WTC11 (cell line): ENCODE data around the gene MRPL27. TPM values are rescaled to one million over a fixed set of nuclear protein-coding genes. Genes with fewer than 3 reads are reported as not detected.

Experiments
- ATAC-seq: fragments of 200-7000 bp; cut with Tn5 transposase; 2 replicates; pipeline ENCODE4 v1.10.0; 2021; ENCODE audit warnings: mild to moderate bottlenecking, moderate library complexity
- CTCF ChIA-PET: fragments of 300-600 bp; sonication (Branson Sonifier 250); formaldehyde crosslinking; loops from one replicate; lab custom pipeline; 2021; ENCODE audit warnings: antibody characterized with exemption; lab: Charles Lee
- POLR2A ChIA-PET: fragments of 350-600 bp; sonication (Branson Sonifier 250); formaldehyde crosslinking; loops from one replicate; lab custom pipeline; 2021; ENCODE audit warnings: antibody characterized with exemption; lab: Charles Lee
- DNase-seq: peaks from one replicate; pipeline ENCODE4 v3.0.0; 2021; ENCODE audit warnings: low spot score
- H3K27ac Mint-ChIP-seq: 2 replicates; pipeline ENCODE4 v1.8.0; 2021; ENCODE audit warnings: mixed read lengths
- H3K27me3 Mint-ChIP-seq: 2 replicates; pipeline ENCODE4 v1.8.0; 2021; ENCODE audit warnings: low read depth, mild to moderate bottlenecking, moderate library complexity, mixed read lengths
- H3K36me3 Mint-ChIP-seq: 2 replicates; pipeline ENCODE4 v1.8.0; 2021; ENCODE audit warnings: mixed read lengths
- H3K4me1 Mint-ChIP-seq: 2 replicates; pipeline ENCODE4 v1.8.0; 2022; ENCODE audit warnings: mixed read lengths
- H3K4me3 Mint-ChIP-seq: 2 replicates; pipeline ENCODE4 v1.8.0; 2021; ENCODE audit warnings: mild to moderate bottlenecking, moderate library complexity, mixed read lengths
- H3K9me3 Mint-ChIP-seq: 2 replicates; pipeline ENCODE4 v1.8.0; 2021; ENCODE audit warnings: mixed read lengths
- ARID4B ChIP-seq: sonication (generic); formaldehyde crosslinking; IDR thresholded peaks from 2 replicates; pipeline ENCODE4 v1.8.0; 2023; ENCODE audit warnings: missing genetic modification reagents, mild to moderate bottlenecking, borderline replicate concordance
- ATF1 ChIP-seq: sonication (generic); formaldehyde crosslinking; IDR thresholded peaks from 2 replicates; pipeline ENCODE4 v1.8.1; 2023; ENCODE audit warnings: mild to moderate bottlenecking, moderate library complexity, missing genetic modification reagents
- ATF3 ChIP-seq: sonication (generic); formaldehyde crosslinking; conservative IDR thresholded peaks from 2 replicates; pipeline ENCODE4 v1.8.1; 2022; ENCODE audit warnings: mild to moderate bottlenecking, missing genetic modification reagents
- E2F1 ChIP-seq: sonication (generic); formaldehyde crosslinking; IDR thresholded peaks from 2 replicates; pipeline ENCODE4 v1.8.0; 2022; ENCODE audit warnings: mild to moderate bottlenecking, missing genetic modification reagents
- EMX1 ChIP-seq: fragments of 250-450 bp; sonication (Bioruptor Pico); IDR thresholded peaks from 2 replicates; pipeline ENCODE4 v1.8.0; 2021; ENCODE audit warnings: mild to moderate bottlenecking
- ESRRA ChIP-seq: sonication (generic); formaldehyde crosslinking; IDR thresholded peaks from 2 replicates; pipeline ENCODE4 v1.8.1; 2022; ENCODE audit warnings: mild to moderate bottlenecking, missing genetic modification reagents, borderline replicate concordance
- FOXK1 ChIP-seq: sonication (generic); formaldehyde crosslinking; IDR thresholded peaks from 2 replicates; pipeline ENCODE4 v1.8.0; 2022; ENCODE audit warnings: mild to moderate bottlenecking, moderate library complexity, missing genetic modification reagents
- FOXP1 ChIP-seq: sonication (generic); formaldehyde crosslinking; IDR thresholded peaks from 2 replicates; pipeline ENCODE4 v1.8.0; 2022; ENCODE audit warnings: missing genetic modification reagents, mild to moderate bottlenecking, moderate library complexity, borderline replicate concordance
- FOXP4 ChIP-seq: sonication (generic); formaldehyde crosslinking; IDR thresholded peaks from 2 replicates; pipeline ENCODE4 v1.8.0; 2022; ENCODE audit warnings: mild to moderate bottlenecking, missing genetic modification reagents
- NFE2L1 ChIP-seq: sonication (generic); formaldehyde crosslinking; IDR thresholded peaks from 2 replicates; pipeline ENCODE4 v1.8.1; 2023; ENCODE audit warnings: missing genetic modification reagents
- NR2C2 ChIP-seq: sonication (generic); formaldehyde crosslinking; IDR thresholded peaks from 2 replicates; pipeline ENCODE4 v1.8.0; 2022; ENCODE audit warnings: mild to moderate bottlenecking, missing genetic modification reagents
- TEAD1 ChIP-seq: sonication (generic); formaldehyde crosslinking; IDR thresholded peaks from 2 replicates; pipeline ENCODE4 v1.8.0; 2022; ENCODE audit warnings: mild to moderate bottlenecking, missing genetic modification reagents
- USF2 ChIP-seq: sonication (generic); formaldehyde crosslinking; IDR thresholded peaks from 2 replicates; pipeline ENCODE4 v1.8.1; 2023; ENCODE audit warnings: mild to moderate bottlenecking, missing genetic modification reagents, moderate library complexity
- ZNF532 ChIP-seq: fragments of 250-450 bp; sonication (Bioruptor Pico); IDR thresholded peaks from 2 replicates; pipeline ENCODE4 v1.9.0; 2021; ENCODE audit warnings: mild to moderate bottlenecking, borderline replicate concordance
- total RNA-seq: library from RNA; stranded (reverse); gene quantifications from 3 replicates; pipeline ENCODE4 v1.2.3, GENCODE V29; 2021

The MRPL27 gene
- total RNA-seq, 1 experiment from 2014 or later = 80.5 TPM

- H3K27me3 Mint-ChIP-seq = peaks cover 3% of the 10 kb centered on the region; the same call in 1 of the 2 replicates
- H3K27ac Mint-ChIP-seq = no peak overlapping the region
- ChIA-PET POLR2A (no interaction called here), CTCF (no interaction called here)
- ATAC-seq (no peak), DNase-seq (no peak)
- peaks cover 4% of the 10 kb centered on the region for H3K9me3 Mint-ChIP-seq
- TF ChIP-seq FOXP4 (CRISPR knock-in tag) (no peak), NFE2L1 (CRISPR knock-in tag) (no peak), NR2C2 (CRISPR knock-in tag) (no peak), FOXP1 (no peak), ESRRA (CRISPR knock-in tag) (no peak), USF2 (no peak), ARID4B (CRISPR knock-in tag) (no peak), FOXK1 (no peak), TEAD1 (no peak), ZNF532 (CRISPR knock-in tag) (no peak), ATF1 (CRISPR knock-in tag) (no peak), EMX1 (CRISPR knock-in tag) (no peak), ATF3 (CRISPR knock-in tag) (no peak), E2F1 (CRISPR knock-in tag) (no peak)
- peaks cover 58% of the 10 kb centered on the region for H3K36me3 Mint-ChIP-seq
- H3K4me3 Mint-ChIP-seq = no peak overlapping the region
- H3K4me1 Mint-ChIP-seq = peaks cover 10% of the 10 kb centered on the region
Observed at GRCh38 chr17:50393700-50394099, 20.7 kb upstream of the MRPL27 start.
